GM18517 (cell line): Measurements from ENCODE around the gene HNRNPM.

Experiments used
- ATAC-seq: cut with Tn5 transposase; IDR thresholded peaks from one replicate; pipeline ENCODE4 v1.9.1; 2021; ENCODE audit warnings: mild to moderate bottlenecking, moderate library complexity; ENCODE audit not compliant: unreplicated experiment

Gene HNRNPM

DNA sequence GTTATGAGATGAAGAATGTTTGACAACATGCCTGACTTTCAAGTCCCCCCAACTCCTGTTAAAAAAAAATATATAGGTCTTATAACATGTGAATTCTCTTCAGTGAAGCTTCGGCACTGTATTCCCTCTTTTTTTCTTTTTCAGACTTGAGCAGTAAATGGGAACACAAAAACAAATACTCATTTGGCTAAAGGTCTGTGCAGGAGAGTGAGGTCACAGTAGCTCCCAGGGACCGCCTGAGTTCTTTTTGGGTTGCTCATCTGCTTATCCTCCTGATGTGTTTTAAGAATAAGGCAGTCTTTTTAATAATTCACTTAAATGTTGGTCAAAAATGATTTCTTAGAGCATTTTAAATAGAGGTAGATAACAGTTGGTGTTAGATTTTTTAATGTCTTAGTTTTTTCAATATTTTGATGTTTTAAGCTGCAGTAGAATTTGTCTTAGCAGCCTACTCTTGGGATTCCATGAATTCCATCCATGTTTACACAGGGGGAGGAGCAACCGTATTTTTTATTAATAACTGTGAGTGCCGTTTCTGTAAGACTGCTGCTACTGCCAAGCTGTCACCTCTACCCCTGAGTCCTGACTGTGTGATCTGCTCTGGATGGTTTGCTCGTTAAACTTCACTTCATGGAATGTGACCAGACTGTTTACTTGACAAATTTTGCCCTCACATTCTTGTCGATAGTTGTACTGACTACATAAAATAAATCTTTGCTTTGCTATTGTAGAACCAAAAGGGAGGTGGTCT is 14.9 kb downstream of the HNRNPM start:
- no peak for ATAC-seq

DNA sequence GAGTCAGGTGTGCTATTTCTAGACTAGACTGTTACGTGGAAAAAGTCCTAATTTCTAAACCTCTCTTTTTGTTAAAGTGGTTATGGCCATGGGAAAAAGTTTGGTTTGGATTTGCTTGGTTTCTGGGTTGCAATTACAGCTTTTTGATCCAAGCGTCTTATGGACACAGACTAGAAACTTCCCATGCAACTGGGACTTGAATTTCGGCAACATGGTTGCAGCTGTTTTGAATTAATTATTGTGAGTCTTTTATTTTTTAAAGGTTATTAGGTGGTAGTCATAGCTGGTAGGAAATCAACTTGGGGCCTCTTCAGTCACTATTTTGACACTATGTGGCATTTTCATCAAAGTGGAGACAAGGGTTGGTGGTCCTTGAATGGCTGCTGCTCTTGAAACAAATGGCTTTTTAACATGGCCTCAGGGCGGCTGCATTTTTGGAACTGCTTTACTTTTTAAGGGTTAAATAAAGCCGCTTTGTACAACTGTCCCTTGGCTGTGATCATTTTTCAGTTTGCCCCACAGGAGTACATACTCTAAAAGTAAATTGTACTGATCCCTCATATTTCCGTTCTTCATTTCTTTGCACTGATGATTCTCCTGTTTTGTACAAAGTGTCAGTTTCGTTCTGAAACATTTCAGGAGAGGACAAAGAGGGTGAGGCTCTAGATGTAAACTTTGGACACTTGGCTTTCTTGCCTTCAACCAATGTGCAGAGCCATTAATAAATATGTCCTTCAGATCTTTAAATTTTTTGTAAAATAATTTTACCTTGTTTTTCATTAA is 15.9 kb downstream of the HNRNPM start:
- no peak for ATAC-seq

DNA sequence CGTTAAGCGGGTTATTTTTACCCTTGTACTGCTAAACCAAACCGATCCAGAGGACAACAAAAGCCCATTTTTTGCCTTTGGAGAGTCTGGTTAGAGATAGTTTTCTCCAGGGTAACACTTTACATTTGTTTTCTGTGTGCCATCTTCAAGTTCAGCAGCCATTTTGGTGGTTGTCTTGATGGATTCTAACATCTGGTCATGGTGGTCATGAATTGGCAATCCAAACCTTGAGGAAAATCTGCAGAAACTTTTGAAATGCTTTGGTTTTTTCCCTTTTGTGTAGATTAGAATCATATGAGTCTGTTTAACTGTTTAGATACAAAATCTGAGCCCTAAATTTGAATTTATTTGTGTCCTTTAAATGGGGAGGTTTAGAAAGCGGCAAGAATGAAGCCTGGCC is 16.6 kb downstream of the HNRNPM start:
- no peak for ATAC-seq

DNA sequence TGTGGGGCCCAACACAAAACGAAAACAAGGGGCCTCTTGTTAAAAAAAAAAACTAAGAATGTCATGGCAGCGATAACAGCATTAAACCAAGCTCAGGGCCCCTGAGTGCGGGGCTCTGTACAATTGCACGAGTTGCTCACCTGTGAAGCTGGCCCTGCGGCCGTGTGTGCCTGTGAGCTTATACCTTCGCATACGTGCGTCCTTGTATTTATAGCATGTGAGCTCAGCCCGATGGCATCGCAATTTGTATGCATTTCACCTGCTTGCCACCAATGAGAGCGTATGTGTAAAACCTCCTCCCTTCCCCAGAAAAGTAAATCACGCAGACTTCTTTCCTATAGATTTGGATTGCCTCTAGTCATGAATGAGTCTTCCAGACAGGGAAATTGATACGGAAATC is 17.1 kb downstream of the HNRNPM start:
- ATAC-seq, result no peak

DNA sequence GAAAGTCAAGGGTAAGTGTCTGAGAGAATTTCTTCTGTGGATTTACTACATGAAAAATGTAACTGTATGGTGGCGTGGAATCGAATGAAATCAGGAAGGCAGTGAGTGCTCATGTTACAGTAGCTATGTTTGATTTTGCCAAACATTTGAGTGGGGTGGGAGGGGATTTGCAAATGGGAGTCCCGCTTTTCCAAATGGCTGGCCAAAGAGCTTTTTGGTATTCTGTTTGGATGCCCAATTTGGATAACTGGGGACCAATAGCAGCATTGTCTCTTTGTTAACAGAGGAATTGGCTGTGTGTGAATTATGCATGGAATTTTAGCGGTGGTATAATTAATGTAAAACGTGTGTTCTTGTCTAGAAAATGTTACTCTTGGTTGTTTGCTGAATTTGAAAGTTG is 17.8 kb downstream of the HNRNPM start:
- no peak for ATAC-seq

DNA sequence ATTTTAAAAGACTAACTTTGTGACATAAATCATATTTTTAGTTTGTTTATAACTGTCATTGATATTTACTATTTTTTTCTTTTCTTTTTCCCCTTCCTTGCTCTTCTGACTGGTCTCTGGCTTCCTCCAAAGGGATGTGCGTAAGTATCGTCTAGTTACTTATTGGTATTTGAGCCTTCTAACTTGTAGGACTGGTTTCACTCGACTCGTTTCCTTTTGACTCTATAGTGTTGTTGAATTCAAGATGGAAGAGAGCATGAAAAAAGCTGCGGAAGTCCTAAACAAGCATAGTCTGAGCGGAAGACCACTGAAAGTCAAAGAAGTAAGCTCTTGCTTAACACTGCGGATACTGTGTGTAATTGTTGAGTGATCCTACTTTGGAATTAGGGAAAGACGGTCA is 18.6 kb downstream of the HNRNPM start:
- no peak for ATAC-seq

DNA sequence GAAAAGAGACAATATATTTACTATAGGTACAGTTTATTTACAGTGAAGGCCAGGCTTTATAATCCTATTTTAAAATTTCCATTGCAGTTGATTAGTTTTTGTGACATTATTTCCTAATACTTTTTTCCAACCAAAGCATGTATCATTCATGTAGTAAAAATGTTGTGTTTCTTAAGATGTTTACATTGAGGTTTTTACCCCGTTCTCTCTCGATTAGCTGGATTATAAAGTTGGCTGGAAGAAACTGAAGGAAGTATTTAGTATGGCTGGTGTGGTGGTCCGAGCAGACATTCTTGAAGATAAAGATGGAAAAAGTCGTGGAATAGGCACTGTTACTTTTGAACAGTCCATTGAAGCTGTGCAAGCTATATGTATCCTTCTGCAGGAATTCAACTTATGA is 21.2 kb downstream of the HNRNPM start:
- no peak for ATAC-seq

DNA sequence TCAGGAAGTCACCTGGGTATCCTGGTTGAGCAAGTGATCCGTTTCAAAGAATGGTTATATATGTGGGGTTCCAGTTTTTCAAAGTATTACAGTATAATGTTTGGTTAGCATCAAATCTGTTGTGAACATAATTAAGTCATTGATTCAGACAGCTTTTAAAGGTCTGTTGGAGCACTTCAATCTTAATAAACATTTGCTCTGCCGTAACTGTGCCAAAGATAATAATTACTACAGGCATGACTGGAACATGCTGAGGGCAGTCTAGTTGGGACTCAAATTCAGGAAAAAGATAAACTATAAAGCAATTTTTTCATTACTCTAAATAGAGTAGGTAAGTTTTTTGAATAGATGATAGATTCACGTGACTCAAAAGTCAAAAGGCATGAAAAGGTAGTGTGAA is 23.3 kb downstream of the HNRNPM start:
- ATAC-seq, result no peak

DNA sequence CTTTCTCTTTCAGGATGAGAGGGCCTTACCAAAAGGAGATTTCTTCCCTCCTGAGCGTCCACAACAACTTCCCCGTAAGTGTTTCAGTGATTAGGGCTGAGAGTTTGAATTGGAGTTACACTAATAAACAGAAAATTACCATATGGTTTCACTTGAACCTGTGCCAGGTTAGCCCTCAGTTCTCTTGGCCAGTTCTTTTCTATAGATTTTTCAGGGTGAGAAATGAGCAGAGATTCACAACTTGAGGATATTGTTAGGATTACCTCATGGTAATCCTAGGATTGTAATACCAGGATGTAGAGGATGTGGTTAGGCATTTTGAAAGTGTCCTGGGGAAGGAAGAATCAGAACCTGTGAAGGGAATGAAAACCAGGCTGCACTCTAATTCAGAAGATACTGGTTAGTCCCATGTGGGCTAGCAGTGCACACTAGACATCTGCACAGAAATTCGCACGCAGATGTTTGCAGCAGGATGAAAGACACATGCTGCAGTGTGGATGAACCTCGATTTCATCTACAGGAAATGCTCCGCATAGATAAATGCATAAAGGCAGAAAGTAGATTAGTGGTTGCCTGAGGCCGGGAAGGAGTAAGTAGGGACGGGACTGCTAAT is 24.1 kb downstream of the HNRNPM start:
- no peak for ATAC-seq

DNA sequence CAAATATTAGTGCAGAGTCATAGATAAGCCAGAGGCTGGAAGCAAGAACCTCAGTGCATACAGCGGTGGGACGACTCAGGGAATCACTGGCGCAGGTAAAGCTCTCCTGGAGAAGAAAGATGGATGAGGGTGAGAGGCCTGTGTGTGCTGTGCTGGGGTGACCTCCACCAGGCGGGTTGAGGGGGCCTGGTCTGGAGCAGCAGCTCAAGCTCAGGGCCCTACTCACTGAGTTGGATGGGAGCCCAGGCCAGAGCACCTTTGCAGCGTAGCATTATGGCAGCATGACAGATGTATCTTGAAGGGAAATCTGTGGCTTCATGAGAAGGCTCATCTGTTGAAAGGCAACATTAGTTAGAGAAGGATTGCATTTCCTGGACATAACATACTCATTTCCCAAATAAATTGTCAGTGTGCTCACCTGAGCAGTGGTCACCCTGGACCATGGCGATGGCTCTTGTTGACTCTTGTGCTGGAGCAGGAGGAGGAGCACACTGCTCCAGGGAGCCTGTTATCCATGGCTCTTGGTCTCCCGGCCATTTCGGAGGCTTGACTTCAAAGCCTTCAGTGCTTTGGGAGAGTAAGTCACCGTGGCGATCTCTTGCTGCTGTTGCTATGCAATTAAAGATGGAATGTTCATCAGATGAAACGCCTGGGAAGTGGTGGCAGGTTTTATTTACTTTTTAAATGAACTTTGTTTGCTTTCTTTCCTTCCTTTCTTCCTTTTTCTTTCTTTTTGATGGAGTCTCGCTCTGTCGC is 25.0 kb downstream of the HNRNPM start:
- ATAC-seq, result no peak

DNA sequence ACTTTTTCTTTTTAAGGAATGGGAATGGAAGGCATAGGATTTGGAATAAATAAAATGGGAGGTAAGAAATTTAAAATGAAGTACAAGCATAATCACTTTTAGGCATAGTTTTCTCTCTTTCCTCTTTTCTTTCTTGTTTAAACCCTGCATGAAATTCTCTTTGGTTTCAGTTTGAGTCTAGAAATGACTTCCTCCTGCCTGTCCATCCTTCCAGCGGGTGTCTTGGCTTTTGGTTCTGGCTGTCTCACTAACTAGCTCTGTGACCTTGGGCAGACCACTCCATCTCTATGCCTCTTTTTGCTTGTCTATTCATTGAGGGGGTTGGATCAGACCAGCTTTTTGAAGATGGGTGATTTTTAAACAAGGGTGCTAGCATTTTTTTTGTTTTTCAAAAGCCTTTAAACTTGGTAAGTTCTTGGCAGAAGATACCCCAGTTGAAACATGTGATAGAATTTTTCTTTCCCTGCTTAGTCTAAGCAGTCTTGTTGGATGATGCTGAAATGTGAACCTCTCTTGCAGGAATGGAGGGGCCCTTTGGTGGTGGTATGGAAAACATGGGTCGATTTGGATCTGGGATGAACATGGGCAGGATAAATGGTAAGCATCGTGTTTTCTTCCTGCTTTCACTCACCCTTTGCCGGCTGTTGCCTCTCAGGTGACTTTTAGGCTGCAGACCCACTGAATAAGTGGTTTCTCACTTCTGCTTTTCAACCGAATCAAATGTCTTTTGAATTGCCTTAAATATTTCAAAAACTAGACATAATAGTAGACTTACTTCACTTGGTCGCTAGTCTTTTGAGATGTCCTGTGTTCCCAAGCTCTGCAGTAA is 29.1 kb downstream of the HNRNPM start:
- ATAC-seq, result peak; percentile 56

DNA sequence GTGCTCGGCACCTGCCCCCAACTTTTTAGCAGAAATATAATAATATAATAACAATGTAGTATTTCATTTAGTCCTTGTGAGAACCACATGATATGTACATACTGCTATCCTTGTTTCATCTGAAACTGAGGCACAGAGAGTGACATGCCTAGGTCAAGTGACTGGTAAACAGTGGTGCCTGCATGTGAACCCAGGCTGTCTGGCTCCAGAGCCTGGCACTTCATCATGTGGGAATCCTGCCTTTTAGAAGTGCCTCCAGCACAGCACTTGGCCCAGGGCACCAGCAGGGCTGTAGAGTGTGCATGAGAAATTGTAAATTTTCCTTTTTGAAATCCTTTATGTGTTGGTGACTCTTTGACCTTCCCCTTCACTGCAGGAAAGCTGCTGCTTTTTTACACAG is 30.2 kb downstream of the HNRNPM start:
- ATAC-seq, result no peak

DNA sequence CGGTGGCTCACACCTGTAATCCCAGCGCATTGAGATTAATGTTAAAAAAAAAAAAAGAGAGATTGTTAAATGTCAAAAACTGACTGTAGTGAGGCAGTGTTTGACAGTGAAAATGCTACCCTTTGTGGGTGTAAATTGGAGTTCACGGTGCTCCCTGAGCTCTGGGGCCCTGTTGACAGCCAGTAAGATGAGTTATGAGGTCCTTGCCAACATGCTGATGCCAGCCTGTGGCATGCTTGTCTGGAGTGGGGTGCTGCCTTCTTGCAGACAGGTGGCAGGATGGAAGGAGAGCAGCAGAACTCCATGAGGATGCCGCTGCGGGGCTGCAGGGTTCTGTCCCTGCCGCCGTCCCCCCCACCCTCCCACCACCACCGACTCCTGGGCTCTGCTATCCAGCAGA is 31.7 kb downstream of the HNRNPM start:
- ATAC-seq, result no peak

DNA sequence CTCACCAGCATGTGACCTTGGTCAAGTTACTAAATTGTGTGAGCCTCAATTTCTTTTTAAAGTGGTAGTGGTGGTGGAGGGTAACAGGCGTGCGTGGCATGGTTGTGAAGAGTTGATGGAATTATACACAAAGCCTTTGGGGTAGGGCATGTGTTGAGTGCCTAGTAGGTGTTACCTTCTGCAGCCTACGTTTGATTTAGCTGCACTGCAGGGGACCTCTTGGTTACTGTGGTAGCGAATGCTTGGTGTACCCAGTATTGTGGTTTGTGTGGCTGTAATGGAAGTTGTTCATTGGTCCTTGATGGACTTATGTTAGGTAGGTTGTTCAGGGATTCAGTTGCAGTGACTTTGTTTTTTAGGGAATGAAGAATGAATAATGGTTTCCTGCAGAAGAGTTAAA is 33.1 kb downstream of the HNRNPM start:
- ATAC-seq, result no peak

DNA sequence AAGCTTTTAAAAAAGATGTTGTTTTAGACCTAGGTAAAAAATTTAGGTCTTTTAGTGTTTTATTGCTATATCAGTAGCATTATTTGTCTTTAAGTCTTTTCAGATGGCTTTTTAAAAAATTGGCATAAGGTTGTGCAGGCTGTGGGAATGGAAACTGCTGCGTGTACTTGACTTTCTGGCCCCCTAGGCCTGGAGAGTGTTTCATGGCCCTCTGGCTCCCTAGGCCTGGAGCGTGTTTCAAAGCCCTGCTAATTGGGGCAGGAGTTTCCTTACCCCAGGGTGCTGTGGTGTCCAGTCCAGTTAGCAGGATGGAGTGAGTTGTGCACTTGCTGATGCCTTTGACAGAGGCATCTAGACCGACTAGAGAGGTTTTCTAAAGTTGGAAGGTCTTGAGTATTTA is 33.8 kb downstream of the HNRNPM start:
- no peak for ATAC-seq

DNA sequence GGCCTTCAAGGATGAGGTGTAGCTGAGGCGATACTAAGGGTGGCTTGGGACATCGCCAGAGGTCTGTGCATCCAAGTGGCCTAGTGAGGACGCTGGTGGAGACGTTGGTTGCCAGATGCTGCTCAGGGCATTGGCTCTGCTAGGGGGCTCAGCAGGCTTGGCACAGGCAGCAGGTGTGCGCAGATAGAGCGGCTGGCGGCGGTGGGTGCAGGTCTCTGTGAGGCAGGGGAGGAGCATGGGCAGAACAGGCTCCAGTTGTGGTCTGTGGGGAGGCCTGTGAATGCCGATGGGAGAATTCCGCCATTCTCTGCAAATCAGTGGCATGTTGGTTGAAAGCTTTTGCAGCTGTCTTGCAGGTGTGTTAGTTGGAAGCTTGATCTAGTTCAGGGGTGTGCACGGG is 36.4 kb downstream of the HNRNPM start:
- no peak for ATAC-seq

DNA sequence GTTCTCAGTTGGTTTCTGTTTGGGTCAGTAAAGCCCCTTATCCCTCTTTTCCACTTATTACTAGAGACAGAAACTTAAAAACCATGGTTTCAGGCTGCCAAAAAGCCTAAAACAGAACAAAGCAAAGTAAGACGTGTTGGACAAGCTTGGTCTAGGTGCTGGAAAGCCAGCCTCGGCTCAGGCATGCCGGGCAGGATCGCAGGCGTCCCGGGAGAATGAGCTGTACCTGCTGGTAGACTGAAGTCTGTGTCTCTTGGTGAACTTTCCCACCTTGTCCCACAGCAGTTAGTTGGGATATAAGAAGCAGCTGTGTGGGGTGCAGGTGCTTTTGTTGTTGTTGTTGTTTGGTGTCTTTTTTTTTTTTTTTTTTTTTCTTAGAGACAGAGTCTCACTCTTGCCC is 36.8 kb downstream of the HNRNPM start:
- no peak for ATAC-seq

DNA sequence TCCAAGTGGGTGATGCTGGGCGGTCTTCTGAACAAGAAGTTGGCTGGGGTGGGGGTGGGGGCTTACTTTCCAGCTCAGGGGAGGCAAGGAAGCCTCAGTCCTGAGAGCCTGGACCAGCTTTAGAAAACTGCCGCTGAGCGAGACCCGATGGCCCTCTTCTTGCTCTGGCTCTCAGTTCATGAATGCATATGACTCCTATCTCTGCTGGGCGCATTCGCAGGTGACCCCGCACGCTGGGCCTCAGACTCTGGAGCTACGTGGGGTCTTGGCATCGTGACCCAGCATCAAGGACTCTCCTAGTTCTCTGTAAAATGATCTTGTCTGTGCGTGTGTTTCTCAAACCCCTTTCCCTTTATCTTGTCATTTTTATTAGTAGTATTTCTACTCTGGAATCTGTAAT is 37.9 kb downstream of the HNRNPM start:
- no peak for ATAC-seq

DNA sequence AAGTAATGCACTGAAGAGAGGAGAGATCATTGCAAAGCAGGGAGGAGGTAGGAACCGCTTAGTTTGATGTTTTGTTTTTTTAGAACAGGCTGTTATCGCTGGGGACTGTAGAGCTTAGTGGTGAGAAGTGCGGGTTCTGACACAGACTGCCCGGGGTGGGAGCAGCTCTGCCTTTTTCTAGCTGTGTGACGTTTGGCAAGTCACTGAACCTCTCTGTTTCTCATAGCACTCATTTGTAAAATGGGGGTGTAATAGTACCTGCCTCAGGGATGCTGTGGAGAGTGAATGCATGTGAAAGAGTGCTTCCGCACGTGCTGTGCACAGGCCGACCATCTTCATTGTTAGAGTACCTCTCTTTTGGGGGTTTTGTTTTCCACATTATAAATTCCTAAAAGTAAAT is 38.4 kb downstream of the HNRNPM start:
- no peak for ATAC-seq

DNA sequence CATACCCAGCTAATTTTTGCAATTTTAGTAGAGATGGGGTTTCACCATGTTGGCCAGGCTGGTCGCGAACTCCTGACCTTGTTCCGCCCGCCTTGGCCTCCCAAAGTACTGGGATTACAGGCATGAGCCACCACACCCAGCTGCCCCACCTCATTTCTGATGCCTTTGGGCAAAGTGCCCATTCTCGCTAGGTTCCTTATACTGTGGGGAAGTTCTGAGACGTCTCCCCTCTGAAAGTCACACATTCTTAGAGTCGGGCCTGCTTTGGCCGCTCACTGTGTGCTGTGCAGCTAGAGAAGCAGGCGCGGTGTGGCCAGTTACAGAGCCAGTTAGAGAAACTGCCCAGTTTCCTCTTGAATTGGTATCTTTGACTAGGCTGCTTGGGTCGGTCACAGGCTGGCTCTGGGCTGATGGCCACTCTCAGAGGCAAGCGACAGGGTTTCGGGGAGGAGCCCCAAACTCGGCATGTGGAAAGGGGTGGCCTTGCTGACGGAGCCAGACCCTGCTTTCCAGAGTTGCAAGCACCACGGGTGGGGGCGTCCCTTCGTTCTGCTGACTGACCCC is 39.6 kb downstream of the HNRNPM start:
- ATAC-seq, result no peak
